ENCODE results near the gene SMIM20. TPM values are rescaled to one million over a fixed set of nuclear protein-coding genes. Genes with fewer than 3 reads are reported as not detected.

Gene SMIM20
- total RNA-seq, 6 experiments from 2014 or later, result 18.9 to 26.7 (median 22.0) TPM

GRCh38 chr4:25892796-25893195 lies 21.2 kb upstream of the SMIM20 start:
- no peak for TF ChIP-seq CTCF (IDR thresholded peaks at IDR 0.05)
- Mint-ChIP-seq H3K27me3 (ENCODE audit: insufficient read depth) (peaks cover 11% of the 10 kb centered on the region), H3K4me1 (ENCODE audit: low read depth) (peaks cover 13% of the 10 kb centered on the region), H3K4me3 (no peak overlapping the region), H3K27ac (no peak overlapping the region), H3K36me3 (ENCODE audit: low read depth) (no peaks in the 10 kb centered on the region), H3K9me3 (no peaks in the 10 kb centered on the region)
- no peak for DNase-seq

- Mint-ChIP-seq H3K4me1 (ENCODE audit: low read depth) (peaks cover 26% of the 10 kb centered on the region), H3K27me3 (ENCODE audit: insufficient read depth) (peaks cover 9% of the 10 kb centered on the region), H3K4me3 (no peak overlapping the region), H3K9me3 (no peaks in the 10 kb centered on the region), H3K36me3 (ENCODE audit: low read depth) (no peaks in the 10 kb centered on the region), H3K27ac (no peak overlapping the region)
- no peak for TF ChIP-seq CTCF (IDR thresholded peaks at IDR 0.05)
- no peak for DNase-seq
Measured at GRCh38 chr4:25896776-25897539, 17.1 kb upstream of the SMIM20 start.

GRCh38 chr4:25900310-25900709 lies 13.7 kb upstream of the SMIM20 start:
- Mint-ChIP-seq H3K27me3 (ENCODE audit: insufficient read depth) (peaks cover 21% of the 10 kb centered on the region), H3K9me3 (no peaks in the 10 kb centered on the region), H3K4me3 (no peak overlapping the region), H3K36me3 (ENCODE audit: low read depth) (no peaks in the 10 kb centered on the region), H3K4me1 (ENCODE audit: low read depth) (peaks cover 32% of the 10 kb centered on the region), H3K27ac (no peak overlapping the region)
- no peak for TF ChIP-seq CTCF (IDR thresholded peaks at IDR 0.05)
- DNase-seq, result peak; percentile 23

- DNase-seq, result no peak
- no peak for TF ChIP-seq CTCF (IDR thresholded peaks at IDR 0.05)
- Mint-ChIP-seq H3K4me1 (ENCODE audit: low read depth) (peaks cover 28% of the 10 kb centered on the region), H3K27me3 (ENCODE audit: insufficient read depth) (peaks cover 21% of the 10 kb centered on the region), H3K27ac (no peak overlapping the region), H3K4me3 (no peak overlapping the region), H3K36me3 (ENCODE audit: low read depth) (no peaks in the 10 kb centered on the region), H3K9me3 (no peaks in the 10 kb centered on the region)
Measured at GRCh38 chr4:25901030-25901430, 13.0 kb upstream of the SMIM20 start.

- no peaks in the 10 kb centered on the region for H3K9me3 Mint-ChIP-seq
- no peak for DNase-seq
- no peak overlapping the region for H3K4me3 Mint-ChIP-seq
- H3K27ac Mint-ChIP-seq, result no peak overlapping the region
- H3K27me3 Mint-ChIP-seq (ENCODE audit: insufficient read depth), result peaks cover 15% of the 10 kb centered on the region
- H3K4me1 Mint-ChIP-seq (ENCODE audit: low read depth), result peaks cover 40% of the 10 kb centered on the region
- H3K36me3 Mint-ChIP-seq (ENCODE audit: low read depth), result peaks cover 5% of the 10 kb centered on the region; the same call in 1 of the 2 replicates
- TF ChIP-seq CTCF (IDR thresholded peaks at IDR 0.05), result no peak
Measured at GRCh38 chr4:25903900-25904747, 9.9 kb upstream of the SMIM20 start.
